Spleen (tissue), 7 donors: ENCODE measurements around the gene BRCA2.

ENCODE experiments used
- POLR2A ChIP-seq, 3 donors: fragments of 450-650 bp; IDR thresholded peaks; one replicate each; pipeline ENCODE4 v1.5.1; 2017; ENCODE audit warnings: antibody characterized with exemption in 3 of 3, mild to moderate bottlenecking in 1 of 3
- POLR2AphosphoS5 ChIP-seq, 3 donors: sonication (generic); formaldehyde crosslinking; IDR thresholded peaks; one replicate each; pipeline ENCODE4 v1.5.1; 2017; ENCODE audit warnings: antibody characterized with exemption in 3 of 3
- TF ChIP-seq, protein P1 (sequence below), 11 experiments: fragments of 200-600 bp in 7 of 11; fragments of 450-650 bp in 4 of 11; sonication (generic) in 4 of 11; IDR thresholded peaks in 8 of 11; conservative IDR thresholded peaks in 3 of 11; 1 replicate in 7 of 11; 2 replicates in 4 of 11; pipeline versions ENCODE4 v1.4.0 to v1.8.0; 2016 to 2021; ENCODE audit warnings: antibody characterized with exemption in 11 of 11, inconsistent platforms in 4 of 11, mild to moderate bottlenecking in 1 of 11
- donor health status: DM: no; HTN: no; CAD: no; lungs with moderate emphysema.
- donor health status: DM: no; HTN: no; CAD: no.
- donor health status: DM: no; HTN: no; CAD: no.

DNA sequence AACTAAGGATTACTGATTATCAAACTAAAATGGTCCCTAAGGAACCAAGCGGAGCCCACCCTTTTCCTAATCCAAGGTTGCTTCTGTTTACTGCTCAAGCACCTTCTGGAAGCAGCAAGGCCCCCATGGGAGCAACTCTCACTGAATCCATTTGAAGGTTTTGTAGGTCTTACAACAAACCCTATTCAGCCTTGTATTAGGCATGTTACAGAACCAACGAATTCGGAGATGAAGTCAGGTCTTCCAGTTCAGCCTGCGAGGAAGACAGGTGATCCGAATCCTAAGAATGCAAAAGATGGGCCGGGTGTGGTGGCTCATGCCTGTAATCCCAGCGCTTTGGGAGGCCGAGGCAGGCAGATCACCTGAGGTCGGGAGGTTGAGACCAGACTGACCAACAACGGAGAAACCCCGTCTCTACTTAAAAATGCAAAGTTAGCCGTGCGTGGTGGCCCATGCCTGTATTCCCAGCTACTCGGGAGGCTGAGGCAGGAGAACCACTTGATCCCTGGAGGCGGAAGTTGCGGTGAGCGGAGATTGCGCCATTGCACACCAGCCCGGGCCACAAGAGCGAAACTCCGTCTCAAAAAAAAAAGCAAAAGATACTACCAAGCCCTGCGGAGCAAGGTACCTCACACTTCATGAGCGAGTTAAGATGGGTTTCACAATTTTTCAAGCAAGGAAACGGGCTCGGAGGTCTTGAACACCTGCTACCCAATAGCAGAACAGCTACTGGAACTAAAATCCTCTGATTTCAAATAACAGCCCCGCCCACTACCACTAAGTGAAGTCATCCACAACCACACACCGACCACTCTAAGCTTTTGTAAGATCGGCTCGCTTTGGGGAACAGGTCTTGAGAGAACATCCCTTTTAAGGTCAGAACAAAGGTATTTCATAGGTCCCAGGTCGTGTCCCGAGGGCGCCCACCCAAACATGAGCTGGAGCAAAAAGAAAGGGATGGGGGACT lies 754 bp upstream of the BRCA2 start:
- no peak for TF ChIP-seq POLR2A (IDR thresholded peaks at IDR 0.05)
- TF ChIP-seq, protein P1, sequence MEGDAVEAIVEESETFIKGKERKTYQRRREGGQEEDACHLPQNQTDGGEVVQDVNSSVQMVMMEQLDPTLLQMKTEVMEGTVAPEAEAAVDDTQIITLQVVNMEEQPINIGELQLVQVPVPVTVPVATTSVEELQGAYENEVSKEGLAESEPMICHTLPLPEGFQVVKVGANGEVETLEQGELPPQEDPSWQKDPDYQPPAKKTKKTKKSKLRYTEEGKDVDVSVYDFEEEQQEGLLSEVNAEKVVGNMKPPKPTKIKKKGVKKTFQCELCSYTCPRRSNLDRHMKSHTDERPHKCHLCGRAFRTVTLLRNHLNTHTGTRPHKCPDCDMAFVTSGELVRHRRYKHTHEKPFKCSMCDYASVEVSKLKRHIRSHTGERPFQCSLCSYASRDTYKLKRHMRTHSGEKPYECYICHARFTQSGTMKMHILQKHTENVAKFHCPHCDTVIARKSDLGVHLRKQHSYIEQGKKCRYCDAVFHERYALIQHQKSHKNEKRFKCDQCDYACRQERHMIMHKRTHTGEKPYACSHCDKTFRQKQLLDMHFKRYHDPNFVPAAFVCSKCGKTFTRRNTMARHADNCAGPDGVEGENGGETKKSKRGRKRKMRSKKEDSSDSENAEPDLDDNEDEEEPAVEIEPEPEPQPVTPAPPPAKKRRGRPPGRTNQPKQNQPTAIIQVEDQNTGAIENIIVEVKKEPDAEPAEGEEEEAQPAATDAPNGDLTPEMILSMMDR (IDR thresholded peaks at IDR 0.05 in 8 of 11, conservative IDR thresholded peaks at IDR 0.05 in 3 of 11), result no peak
- TF ChIP-seq POLR2AphosphoS5 (IDR thresholded peaks at IDR 0.05), result no peak
